ENCODE data around the gene HAGHL.

Gene HAGHL

GRCh38 chr16:720990-721764, 5.7 kb upstream of the HAGHL start, which contains the start of gene ANTKMT:
TSS of gene ANTKMT (plus strand) at chr16:721146. CDS start at chr16:721275, 129 bp downstream.
- Histone ChIP-seq H3K27me3 (ENCODE audit: insufficient read depth, low read length, poor library complexity) (peaks cover 6% of the 10 kb centered on the region), H3K9me3 (ENCODE audit: insufficient read depth, low read length, severe bottlenecking) (no peaks in the 10 kb centered on the region), H3K4me3 (ENCODE audit: low read depth in 1 of 2, low read length in 2 of 2) (peak within 1 kb of the TSS; percentile 28 to 67; a peak in 3 of 4 replicates), H3K4me1 (ENCODE audit: insufficient read depth, low read length) (peaks cover 57% of the 10 kb centered on the region), H3K36me3 (ENCODE audit: insufficient read depth, low read length) (peaks cover 12% of the 10 kb centered on the region; the same call in 1 of the 2 replicates), H3K9ac (ENCODE audit: low read depth, low read length) (peak within 1 kb of the TSS; percentile 79), H3K27ac (ENCODE audit: low read length) (peak within 1 kb of the TSS; percentile 79), H2AFZ (ENCODE audit: low read depth, low read length) (peak within 1 kb of the TSS; percentile 67), H3K79me2 (ENCODE audit: insufficient read depth, low read length) (peaks cover 7% of the 10 kb centered on the region), H3K4me2 (ENCODE audit: insufficient read depth, low read length) (peak within 1 kb of the TSS; percentile 86), H4K20me1 (ENCODE audit: insufficient read depth, low read length) (peaks cover 60% of the 10 kb centered on the region)
- DNase-seq (peak; percentile 81), ATAC-seq (ENCODE audit: insufficient read depth, low read depth) (peak; percentile 68)
- TF ChIP-seq, protein P1, sequence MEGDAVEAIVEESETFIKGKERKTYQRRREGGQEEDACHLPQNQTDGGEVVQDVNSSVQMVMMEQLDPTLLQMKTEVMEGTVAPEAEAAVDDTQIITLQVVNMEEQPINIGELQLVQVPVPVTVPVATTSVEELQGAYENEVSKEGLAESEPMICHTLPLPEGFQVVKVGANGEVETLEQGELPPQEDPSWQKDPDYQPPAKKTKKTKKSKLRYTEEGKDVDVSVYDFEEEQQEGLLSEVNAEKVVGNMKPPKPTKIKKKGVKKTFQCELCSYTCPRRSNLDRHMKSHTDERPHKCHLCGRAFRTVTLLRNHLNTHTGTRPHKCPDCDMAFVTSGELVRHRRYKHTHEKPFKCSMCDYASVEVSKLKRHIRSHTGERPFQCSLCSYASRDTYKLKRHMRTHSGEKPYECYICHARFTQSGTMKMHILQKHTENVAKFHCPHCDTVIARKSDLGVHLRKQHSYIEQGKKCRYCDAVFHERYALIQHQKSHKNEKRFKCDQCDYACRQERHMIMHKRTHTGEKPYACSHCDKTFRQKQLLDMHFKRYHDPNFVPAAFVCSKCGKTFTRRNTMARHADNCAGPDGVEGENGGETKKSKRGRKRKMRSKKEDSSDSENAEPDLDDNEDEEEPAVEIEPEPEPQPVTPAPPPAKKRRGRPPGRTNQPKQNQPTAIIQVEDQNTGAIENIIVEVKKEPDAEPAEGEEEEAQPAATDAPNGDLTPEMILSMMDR (IDR thresholded peaks at IDR 0.05; ENCODE audit: borderline replicate concordance, extremely low read depth, low read length, poor library complexity, severe bottlenecking) = no peak
- no peak for TF ChIP-seq EZH2 (IDR thresholded peaks at IDR 0.05; ENCODE audit: borderline replicate concordance, low read depth, low read length, severe bottlenecking)

DNA sequence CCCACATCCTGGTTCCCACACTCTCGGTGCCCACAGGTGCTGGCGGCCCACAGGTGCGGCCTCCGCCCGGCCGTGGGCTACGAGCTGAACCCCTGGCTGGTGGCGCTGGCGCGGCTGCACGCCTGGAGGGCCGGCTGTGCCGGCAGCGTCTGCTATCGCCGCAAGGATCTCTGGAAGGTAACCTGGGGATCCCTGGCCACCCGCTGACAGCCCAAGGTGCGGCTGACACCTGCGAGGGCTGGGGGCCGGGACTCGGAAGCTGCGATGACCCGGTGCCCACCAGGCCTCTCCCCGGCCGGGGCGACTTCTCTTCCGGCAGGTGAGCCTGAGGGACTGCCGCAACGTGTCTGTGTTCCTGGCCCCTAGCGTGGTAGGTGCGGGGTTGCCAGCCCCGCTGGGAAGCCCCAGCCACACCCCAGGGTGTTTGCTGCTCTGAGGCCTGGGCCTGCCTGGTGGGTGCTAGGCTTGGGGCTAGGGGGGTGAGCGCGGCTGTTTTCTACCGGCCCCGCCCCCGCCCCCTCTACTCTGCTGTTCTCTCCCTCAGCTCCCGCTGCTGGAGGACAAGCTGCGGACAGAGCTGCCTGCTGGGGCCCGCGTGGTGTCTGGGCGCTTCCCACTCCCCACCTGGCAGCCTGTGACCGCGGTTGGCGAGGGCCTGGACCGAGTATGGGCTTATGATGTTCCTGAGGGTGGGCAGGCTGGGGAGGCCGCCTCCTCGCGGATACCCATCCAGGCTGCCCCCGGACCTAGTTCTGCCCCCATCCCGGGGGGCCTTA, 5.0 kb upstream of the HAGHL start:
- Histone ChIP-seq H3K4me3 (ENCODE audit: low read depth in 1 of 2, low read length in 2 of 2) (peak overlapping the region in 1 of 2 experiments; percentile 67; a peak in 2 of 4 replicates), H3K27me3 (ENCODE audit: insufficient read depth, low read length, poor library complexity) (peaks cover 6% of the 10 kb centered on the region), H3K36me3 (ENCODE audit: insufficient read depth, low read length) (peaks cover 5% of the 10 kb centered on the region; the same call in 1 of the 2 replicates), H3K79me2 (ENCODE audit: insufficient read depth, low read length) (peaks cover under 1% of the 10 kb centered on the region), H3K4me2 (ENCODE audit: insufficient read depth, low read length) (peak overlapping the region; percentile 86), H3K4me1 (ENCODE audit: insufficient read depth, low read length) (peaks cover 56% of the 10 kb centered on the region), H3K27ac (ENCODE audit: low read length) (peak overlapping the region; percentile 79), H2AFZ (ENCODE audit: low read depth, low read length) (no peak overlapping the region), H4K20me1 (ENCODE audit: insufficient read depth, low read length) (peaks cover 57% of the 10 kb centered on the region), H3K9ac (ENCODE audit: low read depth, low read length) (peak overlapping the region; percentile 79), H3K9me3 (ENCODE audit: insufficient read depth, low read length, severe bottlenecking) (no peaks in the 10 kb centered on the region)
- DNase-seq (peak; percentile 30), ATAC-seq (ENCODE audit: insufficient read depth, low read depth) (no peak; the same call in 1 of the 3 replicates)
- TF ChIP-seq EZH2 (IDR thresholded peaks at IDR 0.05; ENCODE audit: borderline replicate concordance, low read depth, low read length, severe bottlenecking) = no peak
- TF ChIP-seq, protein P1 (IDR thresholded peaks at IDR 0.05; ENCODE audit: borderline replicate concordance, extremely low read depth, low read length, poor library complexity, severe bottlenecking) = no peak

DNA sequence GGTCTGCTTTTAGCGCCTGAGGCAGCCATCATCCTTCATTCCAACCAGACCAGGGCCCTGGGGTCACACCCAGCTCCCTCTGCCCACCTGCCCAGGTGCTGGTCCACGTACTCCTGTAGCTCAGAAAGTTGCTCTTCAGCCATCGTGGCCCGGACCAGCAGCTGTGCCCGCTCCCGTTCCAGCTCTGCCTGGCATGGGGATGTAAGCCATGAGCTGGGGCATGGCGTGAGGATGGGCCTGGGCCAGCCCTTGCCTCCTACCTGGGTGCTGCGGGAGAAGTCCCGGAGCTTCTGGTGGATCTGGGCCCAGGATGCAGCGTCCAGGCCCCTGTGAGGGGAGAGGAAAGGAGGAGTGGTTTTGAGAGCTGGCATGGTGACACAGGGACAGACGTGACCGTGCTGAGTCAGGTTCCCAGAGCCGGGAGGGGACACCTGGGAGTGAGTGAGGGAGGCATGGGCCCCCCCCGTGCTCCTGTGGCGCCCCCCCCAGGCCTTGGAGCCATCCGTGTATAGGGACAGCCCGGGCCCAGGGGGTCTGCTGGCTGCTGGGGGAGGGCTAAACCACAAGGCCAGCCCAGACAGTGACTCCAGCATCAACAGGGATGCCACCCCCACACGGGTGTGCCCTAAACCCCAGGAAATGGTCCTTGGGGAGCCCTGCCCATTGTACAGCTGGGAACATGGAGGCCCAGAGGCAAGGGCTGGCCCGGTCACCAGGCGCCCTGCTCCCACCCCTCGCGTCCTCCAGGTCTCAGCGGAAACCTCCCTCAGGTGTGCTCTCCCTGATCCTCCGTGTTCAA, 3.9 kb upstream of the HAGHL start:
- Histone ChIP-seq H3K36me3 (ENCODE audit: insufficient read depth, low read length) (peaks cover 3% of the 10 kb centered on the region; the same call in 1 of the 2 replicates), H2AFZ (ENCODE audit: low read depth, low read length) (no peak overlapping the region), H4K20me1 (ENCODE audit: insufficient read depth, low read length) (peaks cover 49% of the 10 kb centered on the region), H3K27me3 (ENCODE audit: insufficient read depth, low read length, poor library complexity) (peaks cover 6% of the 10 kb centered on the region), H3K4me2 (ENCODE audit: insufficient read depth, low read length) (no peak overlapping the region), H3K4me1 (ENCODE audit: insufficient read depth, low read length) (peaks cover 56% of the 10 kb centered on the region), H3K4me3 (ENCODE audit: low read depth in 1 of 2, low read length in 2 of 2) (no peak overlapping the region), H3K27ac (ENCODE audit: low read length) (no peak overlapping the region), H3K79me2 (ENCODE audit: insufficient read depth, low read length) (no peaks in the 10 kb centered on the region), H3K9ac (ENCODE audit: low read depth, low read length) (no peak overlapping the region), H3K9me3 (ENCODE audit: insufficient read depth, low read length, severe bottlenecking) (no peaks in the 10 kb centered on the region)
- DNase-seq = no peak
- no peak for TF ChIP-seq EZH2 (IDR thresholded peaks at IDR 0.05; ENCODE audit: borderline replicate concordance, low read depth, low read length, severe bottlenecking)
- TF ChIP-seq, protein P1 (IDR thresholded peaks at IDR 0.05; ENCODE audit: borderline replicate concordance, extremely low read depth, low read length, poor library complexity, severe bottlenecking) = no peak
- no peak for ATAC-seq (ENCODE audit: insufficient read depth, low read depth)
